ENCODE measurements around the gene RSPRY1.
A peak's percentile ranks its signal among the peaks of the same experiment; 100 is the strongest.

RSPRY1 gene

GRCh38 chr16:57256601-57257395 is 70.7 kb downstream of the RSPRY1 start:
- H3K4me3 ChIP-seq (ENCODE audit: low read length): no peak overlapping the region
- no peak for TF ChIP-seq CTCF (conservative IDR thresholded peaks at IDR 0.05; ENCODE audit: low read depth, low read length)
- DNase-seq (ENCODE audit: low read depth): no peak

GRCh38 chr16:57257455-57258070 is 71.4 kb downstream of the RSPRY1 start:
- no peak for TF ChIP-seq CTCF (conservative IDR thresholded peaks at IDR 0.05; ENCODE audit: low read depth, low read length)
- no peak overlapping the region for H3K4me3 ChIP-seq (ENCODE audit: low read length)
- DNase-seq (ENCODE audit: low read depth): no peak

GRCh38 chr16:57258226-57258909 is 72.2 kb downstream of the RSPRY1 start:
- no peak for TF ChIP-seq CTCF (conservative IDR thresholded peaks at IDR 0.05; ENCODE audit: low read depth, low read length)

GRCh38 chr16:57258910-57259475 is 72.9 kb downstream of the RSPRY1 start:
- DNase-seq (ENCODE audit: low read depth): no peak
- TF ChIP-seq CTCF (conservative IDR thresholded peaks at IDR 0.05; ENCODE audit: low read depth, low read length): no peak
- no peak overlapping the region for H3K4me3 ChIP-seq (ENCODE audit: low read length)

More at GRCh38 chr16:57258226-57258909, 72.2 kb downstream of the RSPRY1 start:
- no peak for DNase-seq (ENCODE audit: low read depth)
- no peak overlapping the region for H3K4me3 ChIP-seq (ENCODE audit: low read length)

- H3K4me3 ChIP-seq (ENCODE audit: low read length): no peak overlapping the region
- no peak for TF ChIP-seq CTCF (conservative IDR thresholded peaks at IDR 0.05; ENCODE audit: low read depth, low read length)
- DNase-seq (ENCODE audit: low read depth): peak; percentile 39
These were observed 74.3 kb downstream of the RSPRY1 start for GRCh38 chr16:57260294-57260929.

- no peak overlapping the region for H3K4me3 ChIP-seq (ENCODE audit: low read length)
- TF ChIP-seq CTCF (conservative IDR thresholded peaks at IDR 0.05; ENCODE audit: low read depth, low read length): no peak
- DNase-seq (ENCODE audit: low read depth): no peak
These were observed 75.7 kb downstream of the RSPRY1 start for GRCh38 chr16:57261806-57262205.

Data from retinal pigment epithelial cell (primary cell).